Neural progenitor cell (in vitro differentiated cells): ENCODE measurements around the gene BEAN1.

Experiments
- CTCF ChIP-seq: fragments of 200-600 bp; sonication (generic); IDR thresholded peaks from 2 replicates; pipeline ENCODE4 v1.5.1; 2017; ENCODE audit warnings: antibody characterized with exemption, mild to moderate bottlenecking
- EZH2 ChIP-seq: fragments of 200-600 bp; sonication (generic); IDR thresholded peaks from 2 replicates; pipeline ENCODE4 v1.6.1; 2017; ENCODE audit warnings: antibody characterized with exemption, mild to moderate bottlenecking, moderate library complexity
- EZH2phosphoT487 ChIP-seq: fragments of 200-600 bp; sonication (generic); IDR thresholded peaks from 2 replicates; pipeline ENCODE4 v1.6.1; 2017; ENCODE audit warnings: antibody characterized with exemption

GRCh38 chr16:66429290-66429962 is 2.3 kb downstream of the BEAN1 start:
- TF ChIP-seq CTCF = peak; percentile 49
- no peak for TF ChIP-seq EZH2
- TF ChIP-seq EZH2phosphoT487 = no peak
